ENCODE measurements around the gene LMTK3. TPM values are rescaled to one million over a fixed set of nuclear protein-coding genes. Genes with fewer than 3 reads are reported as not detected.

The LMTK3 gene
- total RNA-seq, 4 donors from 2014 or later = under 0.01 to 1.8 (median 0.59) TPM; not detected in 1

GRCh38 chr19:48498595-48499311 lies 12.9 kb downstream of the LMTK3 start:
- Histone ChIP-seq H3K9me3 (no peaks in the 10 kb centered on the region), H3K27me3 (peaks cover 0 to 69% of the 10 kb centered on the region in 2 donors), H3K4me1 (peaks cover 0 to 36% (median 11%) of the 10 kb centered on the region in 4 donors), H3K4me3 (peak overlapping the region in 1 of 4 donors; percentile 12), H3K27ac (no peak overlapping the region), H3K36me3 (no peaks in the 10 kb centered on the region)
- TF ChIP-seq CTCF (IDR thresholded peaks at IDR 0.05) (no peak), EP300 (IDR thresholded peaks at IDR 0.05) (no peak)
- WGBS, 2 donors = 30 to 40% methylated on average over 13 to 20 of the region's 59 CpGs
- no peak for DNase-seq (ENCODE audit: low spot score in 2 of 2)

GRCh38 chr19:48497728-48498594 lies 13.7 kb downstream of the LMTK3 start:
- Histone ChIP-seq H3K4me1 (peaks cover 0 to 36% (median 11%) of the 10 kb centered on the region in 4 donors), H3K27ac (no peak overlapping the region), H3K9me3 (no peaks in the 10 kb centered on the region), H3K36me3 (no peaks in the 10 kb centered on the region), H3K4me3 (peak overlapping the region in 1 of 4 donors; percentile 12), H3K27me3 (peaks cover 0 to 64% of the 10 kb centered on the region in 2 donors)
- TF ChIP-seq POLR2A (IDR thresholded peaks at IDR 0.05) (no peak), CTCF (IDR thresholded peaks at IDR 0.05) (no peak), EP300 (IDR thresholded peaks at IDR 0.05) (no peak)
- 42 to 69% methylated on average over 38 to 42 of the region's 46 CpGs for WGBS, 2 donors
- no peak for DNase-seq (ENCODE audit: low spot score in 2 of 2)

GRCh38 chr19:48496959-48497727 lies 14.5 kb downstream of the LMTK3 start:
- Histone ChIP-seq H3K36me3 (no peaks in the 10 kb centered on the region), H3K4me1 (peaks cover 0 to 39% (median 11%) of the 10 kb centered on the region in 4 donors), H3K4me3 (no peak overlapping the region), H3K27me3 (peaks cover 0 to 64% of the 10 kb centered on the region in 2 donors), H3K9me3 (no peaks in the 10 kb centered on the region), H3K27ac (no peak overlapping the region)
- TF ChIP-seq POLR2A (IDR thresholded peaks at IDR 0.05) (no peak), EP300 (IDR thresholded peaks at IDR 0.05) (no peak), CTCF (IDR thresholded peaks at IDR 0.05) (no peak)
- WGBS, 2 donors = 45 to 46% methylated on average over 22 to 31 of the region's 45 CpGs
- DNase-seq (ENCODE audit: low spot score in 2 of 2) = no peak

GRCh38 chr19:48495396-48495795 lies 16.2 kb downstream of the LMTK3 start:
- WGBS, 2 donors = 66 to 71% methylated on average over 6 of the region's 6 CpGs
- H3K9me3 ChIP-seq = no peaks in the 10 kb centered on the region
- peaks cover 0 to 43% (median 21%) of the 10 kb centered on the region in 4 donors for H3K4me1 ChIP-seq
- DNase-seq (ENCODE audit: low spot score in 2 of 2) = no peak
- no peak for TF ChIP-seq CTCF (IDR thresholded peaks at IDR 0.05)
- no peak for TF ChIP-seq POLR2A (IDR thresholded peaks at IDR 0.05)
- no peak for TF ChIP-seq EP300 (IDR thresholded peaks at IDR 0.05)
- peaks cover 0 to 64% of the 10 kb centered on the region in 2 donors for H3K27me3 ChIP-seq
- no peak overlapping the region for H3K4me3 ChIP-seq
- H3K27ac ChIP-seq = no peak overlapping the region
- H3K36me3 ChIP-seq = no peaks in the 10 kb centered on the region

Measured in tibial nerve (tissue), 4 donors.